ENCODE measurements around the gene MAPK8IP1. TPM values are rescaled to one million over a fixed set of nuclear protein-coding genes. Genes with fewer than 3 reads are reported as not detected.

The MAPK8IP1 gene
- total RNA-seq, 4 donors from 2014 or later = 7.5 to 20.6 (median 16.1) TPM

- WGBS = 88% methylated on average over 16 of the region's 32 CpGs
- TF ChIP-seq CTCF (IDR thresholded peaks at IDR 0.05) (no peak), POLR2A (IDR thresholded peaks at IDR 0.05; ENCODE audit: low read depth) (no peak), EP300 (IDR thresholded peaks at IDR 0.05) (no peak), POLR2AphosphoS5 (IDR thresholded peaks at IDR 0.05) (no peak)
These were observed 24.4 kb downstream of the MAPK8IP1 start for GRCh38 chr11:45909594-45910475.

GRCh38 chr11:45910623-45911022 is 25.2 kb downstream of the MAPK8IP1 start:
- no peak overlapping the region for H3K4me3 ChIP-seq
- intact Hi-C loops (cut with DNase I) = no loop called here
- peaks cover 0 to 14% (median 6%) of the 10 kb centered on the region in 4 donors for H3K4me1 ChIP-seq
- H3K9me3 ChIP-seq = no peaks in the 10 kb centered on the region
- WGBS = 94% methylated on average over 6 of the region's 9 CpGs
- H3K27me3 ChIP-seq = no peaks in the 10 kb centered on the region
- H3K36me3 ChIP-seq = peaks cover 49 to 73% (median 70%) of the 10 kb centered on the region in 4 donors
- H3K27ac ChIP-seq (replicated peaks in 1 of 4) = no peak overlapping the region
- DNase-seq (ENCODE audit: extremely low spot score) = no peak
- TF ChIP-seq CTCF (IDR thresholded peaks at IDR 0.05) (no peak), EP300 (IDR thresholded peaks at IDR 0.05) (no peak), POLR2AphosphoS5 (IDR thresholded peaks at IDR 0.05) (no peak), POLR2A (IDR thresholded peaks at IDR 0.05; ENCODE audit: low read depth) (no peak)

More at GRCh38 chr11:45909594-45910475, 24.4 kb downstream of the MAPK8IP1 start:
- Histone ChIP-seq H3K27me3 (no peaks in the 10 kb centered on the region), H3K9me3 (no peaks in the 10 kb centered on the region), H3K4me1 (peaks cover 0 to 7% (median 3%) of the 10 kb centered on the region in 4 donors), H3K27ac (replicated peaks in 1 of 4) (no peak overlapping the region), H3K36me3 (peaks cover 43 to 72% (median 66%) of the 10 kb centered on the region in 4 donors), H3K4me3 (no peak overlapping the region)
- intact Hi-C loops (cut with DNase I) = no loop called here
- DNase-seq (ENCODE audit: extremely low spot score) = no peak

- H3K27ac ChIP-seq (replicated peaks in 1 of 4) = no peak overlapping the region
- H3K9me3 ChIP-seq = no peaks in the 10 kb centered on the region
- DNase-seq (ENCODE audit: extremely low spot score) = no peak
- H3K36me3 ChIP-seq = peaks cover 49 to 77% (median 74%) of the 10 kb centered on the region in 4 donors
- intact Hi-C loops (cut with DNase I) = no loop called here
- 100% methylated on average over 3 of the region's 19 CpGs for WGBS
- peaks cover 15 to 27% (median 20%) of the 10 kb centered on the region in 4 donors for H3K4me1 ChIP-seq
- no peak overlapping the region for H3K4me3 ChIP-seq
- TF ChIP-seq EP300 (IDR thresholded peaks at IDR 0.05) (no peak), POLR2AphosphoS5 (IDR thresholded peaks at IDR 0.05) (no peak), CTCF (IDR thresholded peaks at IDR 0.05) (no peak), POLR2A (IDR thresholded peaks at IDR 0.05; ENCODE audit: low read depth) (no peak)
- H3K27me3 ChIP-seq = no peaks in the 10 kb centered on the region
These were observed 28.1 kb downstream of the MAPK8IP1 start for GRCh38 chr11:45913514-45913913.

GRCh38 chr11:45913942-45914635 is 28.6 kb downstream of the MAPK8IP1 start:
- 91% methylated on average over 14 of the region's 22 CpGs for WGBS
- no peaks in the 10 kb centered on the region for H3K9me3 ChIP-seq
- no peak overlapping the region for H3K4me3 ChIP-seq
- H3K27ac ChIP-seq (replicated peaks in 1 of 4) = no peak overlapping the region
- no peaks in the 10 kb centered on the region for H3K27me3 ChIP-seq
- peaks cover 15 to 32% (median 25%) of the 10 kb centered on the region in 4 donors for H3K4me1 ChIP-seq
- H3K36me3 ChIP-seq = peaks cover 48 to 73% (median 71%) of the 10 kb centered on the region in 4 donors
- no peak for DNase-seq (ENCODE audit: extremely low spot score)
- intact Hi-C loops (cut with DNase I) = no loop called here
- TF ChIP-seq POLR2A (IDR thresholded peaks at IDR 0.05; ENCODE audit: low read depth) (no peak), CTCF (IDR thresholded peaks at IDR 0.05) (no peak), POLR2AphosphoS5 (IDR thresholded peaks at IDR 0.05) (no peak), EP300 (IDR thresholded peaks at IDR 0.05) (no peak)

All from esophagus muscularis mucosa (tissue), 4 donors.